Left cardiac atrium (tissue), 4 donors: ENCODE data around the gene PDRG1. TPM values are rescaled to one million over a fixed set of nuclear protein-coding genes. Genes with fewer than 3 reads are reported as not detected.
A peak's percentile ranks its signal among the peaks of the same experiment; 100 is the strongest.

Source experiments
- ATAC-seq, 2 donors: fragments of 200-7000 bp; cut with Tn5 transposase; one replicate each; pipeline ENCODE4 v1.9.1; 2020; ENCODE audit warnings: mild to moderate bottlenecking in 2 of 2, moderate library complexity in 2 of 2
- DNase-seq: peaks from one replicate; pipeline ENCODE4 v3.0.0-alpha.2; 2020
- intact Hi-C, 2 donors: fragments of 100-400 bp; cut with DNase I; formaldehyde crosslinking; loops; one replicate each; pipeline versions ENCODE4 v1.14.1 to v1.15.1; 2022 to 2023
- long read RNA-seq: library from polyadenylated mRNA; unstranded; transcript quantifications from one replicate; pipeline ENCODE4 v2.0.0, GENCODE V29; 2021
- total RNA-seq, 2 donors: library from RNA; stranded (reverse); fragmentation: NEBNext Ultra II Directional; extraction: Animal tissue kit (Norgen Biotek cat#: 25700); gene quantifications; one replicate each; pipeline ENCODE4 v1.2.1, GENCODE V29; 2021
- donor health status: DM: no; HTN: yes; CAD: no.
- donor health status: DM: no; HTN: yes; CAD: no; lungs with severe emphysema.
- donor health status: DM: yes; HTN: yes; CAD: no.
- donor health status: Dilated cardiomyopathy.

The PDRG1 gene
- total RNA-seq: 1 to 10 TPM; 8.8 to 9.6 TPM
- long read RNA-seq, transcript PDRG1-201 (5 exons, 1,998 nt): major isoform, 10 of 13 reads
- long read RNA-seq, partial matches to known transcripts: 0 of 13 reads
- long read RNA-seq, other reads (novel, unspliced or antisense): 3 of 13 reads

DNA sequence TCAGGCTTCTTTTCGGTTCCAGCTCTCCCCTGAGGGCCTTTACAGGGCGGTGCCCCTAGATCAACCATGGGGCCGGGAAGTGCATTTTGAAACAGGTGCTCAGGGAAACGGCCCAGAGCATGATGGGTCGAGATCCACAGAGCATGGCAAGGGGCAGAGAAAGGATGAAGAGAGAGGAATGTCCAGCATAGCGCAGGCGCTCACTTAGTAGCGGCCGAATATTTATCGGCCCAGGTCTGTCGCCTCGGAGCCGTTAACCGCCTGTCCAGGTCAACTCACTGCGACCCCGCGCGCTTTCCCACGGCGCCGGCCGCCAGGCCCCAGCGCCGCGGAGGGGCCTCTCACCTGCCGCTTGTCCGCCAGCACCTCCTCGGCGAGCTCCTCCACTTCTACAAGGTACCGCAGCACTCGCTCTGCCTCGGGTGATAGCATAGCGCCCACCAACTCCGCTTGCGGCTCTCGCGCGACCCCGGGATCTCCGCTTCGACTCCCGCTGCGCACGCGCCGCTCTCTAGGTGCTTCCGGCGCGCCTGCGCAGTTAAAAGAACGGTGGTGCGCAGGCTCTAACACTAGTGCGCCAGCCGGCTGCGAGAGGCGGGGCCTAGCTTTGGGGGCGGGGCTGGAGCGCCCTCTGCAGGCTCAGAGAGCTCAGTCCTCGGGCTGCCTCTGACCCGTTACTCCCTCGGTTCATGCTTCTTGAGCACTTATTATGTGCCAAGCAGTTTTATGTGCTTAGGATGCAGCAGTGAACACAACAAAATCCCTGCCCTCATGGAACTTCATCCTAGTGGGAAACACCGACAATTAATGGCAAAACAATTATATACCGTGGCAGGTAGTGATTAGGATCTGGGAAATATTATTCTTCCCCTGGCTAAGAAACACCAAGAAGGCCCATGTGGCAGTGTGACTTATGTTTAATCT, at the start of gene PDRG1:
Gene PDRG1, minus strand, starts transcription at position 517 of the 924 bp plus-strand sequence. Its CDS starts 85 bp downstream, at position 432.
- DNase-seq (peak; percentile 97), ATAC-seq (peak; percentile 98 to 99)

DNA sequence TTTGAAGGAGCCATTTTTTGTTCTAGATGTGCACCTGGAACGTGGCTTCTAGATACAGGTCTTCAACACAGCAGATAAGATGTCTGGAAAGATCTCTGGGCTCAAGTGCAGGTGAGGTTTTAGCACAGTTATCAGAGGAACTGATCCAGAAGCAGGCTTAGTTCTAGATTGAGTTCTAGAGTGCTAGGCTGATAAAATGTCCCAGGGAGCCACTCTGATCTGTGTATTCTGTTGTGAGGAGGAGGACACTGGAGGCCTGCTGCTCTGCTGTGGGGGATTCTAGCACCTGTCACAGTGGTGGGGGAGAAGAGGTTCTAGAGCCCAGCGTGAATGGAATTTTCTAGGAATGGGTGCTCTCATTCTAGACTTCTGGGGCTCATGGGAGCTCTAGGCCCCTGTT, 46.4 kb upstream of the PDRG1 start:
- no peak for ATAC-seq

More for the DNA sequence above, at the start of gene PDRG1:
- intact Hi-C loops: loop anchor here (2.0 to 5.0 kb wide), 2 partner anchors 99 kb away; no protein-coding TSS in a partner anchor

DNA sequence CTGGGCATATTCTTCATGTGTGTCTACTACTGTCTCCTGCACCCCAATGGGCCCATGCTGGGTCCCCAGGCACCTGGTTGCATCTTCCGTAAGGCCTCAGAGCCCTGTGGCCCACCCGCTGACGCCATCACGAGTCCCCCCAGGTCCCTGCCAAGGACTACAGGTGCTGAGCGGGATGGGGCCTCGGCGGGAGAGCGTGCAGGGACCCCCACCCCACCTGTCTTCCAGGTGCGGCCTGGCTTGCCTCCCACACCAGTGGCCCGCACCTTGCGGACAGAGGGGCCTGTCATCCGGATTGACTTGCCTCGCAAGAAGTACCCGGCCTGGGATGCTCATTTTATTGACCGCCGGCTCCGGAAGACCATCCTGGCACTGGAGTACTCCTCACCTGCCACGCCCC, 45.1 kb upstream of the PDRG1 start:
- intact Hi-C loops: no loop called here
- ATAC-seq (no peak), DNase-seq (no peak)

More for the DNA sequence above, 46.4 kb upstream of the PDRG1 start:
- DNase-seq: no peak
- intact Hi-C loops: no loop called here

DNA sequence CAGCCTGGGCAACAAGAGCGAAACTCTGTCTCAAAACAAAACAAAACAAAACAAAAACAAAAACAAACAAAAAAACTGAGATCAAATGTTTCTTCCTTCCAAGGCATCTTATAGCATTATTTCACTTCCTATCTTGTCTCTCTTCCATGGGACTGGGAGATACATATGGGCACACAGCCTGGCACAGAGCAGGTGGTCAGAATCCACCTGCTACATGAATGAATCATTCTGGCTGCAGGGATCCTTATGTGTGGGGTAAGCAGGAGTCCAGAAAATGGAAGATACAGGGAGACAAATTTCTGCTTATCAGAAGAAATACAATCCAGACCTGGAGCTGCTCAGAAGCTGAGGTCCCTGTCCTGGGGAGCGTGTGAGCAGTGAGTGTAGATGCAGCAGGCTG, 40.2 kb upstream of the PDRG1 start:
- ATAC-seq: no peak
- no peak for DNase-seq
- intact Hi-C loops: no loop called here

DNA sequence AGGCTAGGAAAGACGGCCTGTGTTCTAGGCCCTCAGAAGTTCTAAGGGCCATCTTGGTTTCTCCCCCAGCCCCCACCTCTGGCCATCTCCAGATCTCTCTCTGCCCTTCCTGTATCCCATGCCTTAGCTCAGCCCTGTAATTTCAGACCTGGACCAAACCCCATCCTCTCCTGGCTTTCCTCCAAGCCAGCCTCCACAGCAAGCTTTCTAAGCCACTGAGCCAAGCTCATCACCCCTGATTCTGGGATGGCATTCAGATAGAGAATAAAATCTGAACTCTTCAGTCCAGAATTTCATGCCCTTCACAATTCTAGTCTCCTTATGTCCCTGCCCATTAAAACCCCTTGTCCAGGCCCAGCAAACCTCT, 39.5 kb upstream of the PDRG1 start:
- intact Hi-C loops: no loop called here
- no peak for ATAC-seq
- DNase-seq: no peak

DNA sequence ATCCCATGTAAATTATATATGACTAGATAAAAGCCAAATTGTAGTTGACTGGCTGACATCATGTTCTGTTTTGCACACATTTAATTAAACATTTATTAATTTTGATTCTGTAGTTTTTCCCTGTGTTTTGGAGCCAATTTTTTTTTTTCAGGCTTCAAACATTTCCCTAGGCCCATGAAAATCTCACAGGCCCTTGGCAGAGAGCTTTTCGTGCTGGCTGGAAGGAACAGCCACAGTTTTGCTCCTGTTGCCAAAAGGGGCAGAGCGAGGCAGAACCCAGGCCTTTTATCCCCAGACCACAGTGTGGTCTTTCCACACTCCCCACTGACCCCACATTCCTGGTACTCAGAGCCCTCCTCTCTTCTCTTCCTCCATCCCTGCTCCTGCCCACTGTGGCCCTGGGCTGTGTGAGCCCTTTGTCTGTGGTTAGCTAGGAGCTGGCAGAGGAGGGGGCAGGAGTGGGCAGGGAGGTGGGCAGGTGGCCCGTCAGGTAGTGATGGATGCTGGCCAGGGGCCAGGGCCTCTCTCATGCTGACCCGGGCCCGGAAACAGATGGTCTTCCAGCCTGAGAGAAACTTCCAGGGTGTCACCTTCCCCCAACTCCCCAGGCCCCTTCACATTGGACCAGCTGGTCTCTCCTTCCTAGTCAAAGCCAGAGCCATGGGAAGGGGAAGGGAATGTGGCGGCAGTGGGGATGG, 38.9 kb upstream of the PDRG1 start:
- DNase-seq: no peak
- intact Hi-C loops: no loop called here
- ATAC-seq: no peak

DNA sequence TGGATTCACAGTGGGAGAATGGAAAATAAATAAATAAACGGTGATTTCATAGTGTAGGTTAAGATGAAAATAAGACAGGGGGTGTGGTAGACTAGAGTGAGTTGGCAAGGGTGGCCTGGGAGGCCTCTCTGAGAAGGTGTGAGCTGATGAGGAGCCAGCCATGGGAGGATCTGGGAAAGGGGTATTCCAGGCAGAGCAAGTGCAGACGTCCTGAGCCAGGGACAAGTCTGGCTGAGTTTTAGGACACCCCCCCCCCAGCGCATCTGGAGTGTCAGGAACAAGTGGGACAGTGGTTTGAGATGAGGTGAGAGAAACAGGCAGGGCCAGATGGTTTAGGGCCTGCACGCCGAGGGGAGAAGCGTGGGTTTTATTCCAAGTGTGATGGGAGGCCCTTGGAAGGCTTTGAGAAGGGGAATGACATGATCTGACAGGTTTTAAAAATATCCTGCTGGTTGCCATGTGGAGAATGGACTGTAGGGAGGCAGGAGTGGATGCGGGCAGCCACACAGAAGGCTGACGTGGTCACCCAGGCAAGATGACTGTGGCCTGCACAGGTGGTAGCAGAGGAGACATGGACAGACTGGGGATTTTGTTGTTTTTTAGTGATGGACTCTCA, 37.3 kb upstream of the PDRG1 start:
- DNase-seq (no peak), ATAC-seq (peak; percentile 53 to 77)
- intact Hi-C loops: no loop called here

DNA sequence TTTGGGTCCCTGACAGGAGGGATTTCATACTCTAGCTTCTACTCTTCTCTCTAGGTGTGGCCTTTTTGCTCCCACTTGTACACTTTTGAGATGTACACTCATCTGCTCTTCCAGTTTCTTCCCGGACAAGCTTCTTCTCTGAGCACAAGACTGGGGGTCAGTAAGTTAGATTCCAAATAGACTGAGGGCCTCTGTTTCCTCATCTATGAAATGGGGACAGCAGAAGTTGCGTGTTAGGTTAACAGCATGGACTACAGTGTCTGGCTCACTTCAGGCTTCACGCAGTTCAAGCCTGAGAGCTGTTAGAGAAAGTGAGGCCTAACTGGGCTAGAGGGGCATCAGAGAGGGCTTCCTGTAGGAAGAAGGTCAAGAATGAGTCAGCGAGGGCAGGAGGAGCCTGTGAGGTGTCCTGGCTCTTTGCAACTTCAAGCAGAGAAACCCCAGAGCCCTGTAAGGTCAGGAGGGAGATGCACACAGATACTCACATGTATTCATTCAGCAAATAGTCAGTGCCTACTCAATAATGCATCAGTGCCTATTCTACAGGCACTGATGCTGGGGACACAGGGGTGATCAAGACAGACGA, 36.7 kb upstream of the PDRG1 start:
- intact Hi-C loops: no loop called here
- ATAC-seq: no peak
- DNase-seq: no peak

DNA sequence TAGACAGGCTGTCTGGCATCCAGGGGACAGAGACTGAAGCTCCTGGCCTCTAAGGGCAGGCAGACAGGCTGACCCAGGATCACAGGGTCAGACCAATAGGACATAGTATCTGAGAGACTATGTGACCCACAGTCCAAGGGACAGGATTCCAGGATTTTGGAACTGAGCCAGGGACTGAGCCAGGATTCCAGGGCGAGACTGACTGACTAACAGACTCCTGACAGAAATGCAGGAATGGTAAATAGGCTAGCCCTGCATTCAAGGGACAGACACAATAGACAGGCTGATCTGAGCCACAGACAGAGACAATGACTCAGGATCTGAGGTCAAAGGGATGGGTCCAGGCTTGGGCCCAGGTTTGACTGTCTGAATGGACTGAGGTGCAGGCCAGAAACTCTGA, 35.9 kb upstream of the PDRG1 start:
- no peak for ATAC-seq
- intact Hi-C loops: no loop called here
- DNase-seq: no peak

DNA sequence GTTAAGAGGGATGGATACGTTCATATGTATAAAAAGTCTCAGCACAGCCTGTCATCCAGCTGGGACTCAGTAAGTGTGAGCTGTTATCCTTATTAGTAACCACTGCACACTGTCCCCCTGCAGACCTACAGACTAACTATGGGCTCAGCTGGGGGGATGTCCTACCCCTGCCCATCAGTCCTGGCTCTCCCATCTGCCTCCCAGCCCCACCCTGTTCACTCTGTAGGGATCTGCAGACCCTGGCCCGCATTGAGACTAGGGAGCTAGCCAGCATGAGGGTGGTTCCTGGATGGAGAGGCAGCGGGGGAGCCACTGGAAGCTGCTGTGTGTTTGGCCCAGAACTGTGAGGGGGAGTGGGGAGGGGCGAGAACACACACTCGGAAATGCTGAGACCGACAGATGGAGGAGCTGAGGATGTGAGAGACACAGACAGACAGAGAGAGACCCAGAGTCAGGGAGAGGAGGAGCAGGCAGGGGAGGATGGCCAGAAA, 33.2 kb upstream of the PDRG1 start:
- no peak for DNase-seq
- ATAC-seq: no peak
- intact Hi-C loops: no loop called here

DNA sequence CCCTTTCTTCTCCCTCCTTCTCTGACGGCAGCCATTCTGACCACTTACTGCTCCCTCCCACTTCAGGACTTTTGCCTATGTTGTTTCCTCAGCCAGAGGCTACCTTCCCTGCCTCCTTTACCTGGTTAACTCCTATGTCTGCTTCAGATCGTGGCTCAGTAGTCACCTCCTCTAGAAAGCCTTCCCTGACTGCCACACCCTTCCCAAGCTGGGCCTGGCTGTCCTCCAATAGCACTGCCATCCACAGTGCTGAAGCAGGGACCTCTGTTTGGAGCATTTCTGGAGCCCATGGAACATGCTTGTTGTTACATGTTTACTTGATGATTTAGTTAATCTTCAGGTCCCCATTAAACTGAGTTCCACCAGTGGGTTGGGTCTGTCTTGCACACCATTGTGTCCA, 29.9 kb upstream of the PDRG1 start:
- DNase-seq: no peak
- intact Hi-C loops: no loop called here
- no peak for ATAC-seq

DNA sequence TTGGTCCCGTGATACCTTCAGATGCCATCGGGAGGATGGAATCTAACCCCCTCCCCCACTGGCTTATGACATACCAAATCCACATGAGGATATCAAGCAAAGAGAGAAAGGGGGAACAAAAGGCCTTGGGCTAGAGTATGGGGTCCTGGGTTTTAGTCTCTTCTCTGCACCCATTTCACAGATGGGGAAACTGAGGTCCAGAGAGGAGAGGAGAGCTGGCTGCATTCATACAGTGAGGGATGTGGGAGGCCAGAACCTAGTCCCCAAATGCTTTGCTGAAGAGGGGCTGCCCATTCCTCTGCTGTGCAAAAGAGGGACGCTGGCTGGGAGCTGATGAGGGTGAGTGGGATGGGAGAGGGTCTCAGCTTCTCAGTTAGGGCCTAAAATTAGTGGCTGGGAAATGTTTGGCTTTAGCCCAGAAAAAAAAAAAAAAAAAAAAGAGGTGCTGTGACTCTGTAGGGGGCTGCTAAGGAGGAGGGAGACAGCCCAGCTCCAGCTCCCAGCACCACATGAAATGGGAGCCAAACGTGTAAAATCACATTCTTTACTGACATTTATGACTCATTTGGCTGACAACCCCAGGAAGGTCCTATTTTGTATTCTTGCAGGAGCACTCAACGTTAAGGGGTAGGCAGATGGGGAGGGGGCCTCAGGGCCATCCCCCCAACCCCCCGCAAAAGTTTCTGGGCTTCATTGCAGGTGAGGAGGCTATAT, 28.0 kb upstream of the PDRG1 start:
- no peak for DNase-seq
- intact Hi-C loops: no loop called here
- no peak for ATAC-seq

DNA sequence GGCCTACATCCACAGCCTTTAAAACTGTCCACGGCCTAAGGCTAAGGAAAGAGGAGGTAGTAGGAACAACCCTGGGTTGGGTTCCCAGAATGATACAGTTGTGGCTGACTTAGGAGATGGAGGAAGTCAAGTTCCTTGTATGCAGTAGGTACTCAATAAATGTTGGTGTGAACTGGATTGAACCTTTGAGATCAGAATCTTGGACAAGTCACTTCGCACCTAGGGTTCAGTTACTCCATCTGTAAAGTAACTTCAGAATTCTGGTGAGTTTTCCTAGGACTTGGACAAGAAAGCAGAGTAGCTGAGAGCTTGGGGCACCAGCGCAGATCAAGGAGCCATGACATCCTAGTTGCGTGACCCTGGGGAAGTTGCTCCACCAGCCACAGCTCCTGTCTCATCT, 25.2 kb upstream of the PDRG1 start:
- ATAC-seq: no peak
- intact Hi-C loops: no loop called here
- no peak for DNase-seq

DNA sequence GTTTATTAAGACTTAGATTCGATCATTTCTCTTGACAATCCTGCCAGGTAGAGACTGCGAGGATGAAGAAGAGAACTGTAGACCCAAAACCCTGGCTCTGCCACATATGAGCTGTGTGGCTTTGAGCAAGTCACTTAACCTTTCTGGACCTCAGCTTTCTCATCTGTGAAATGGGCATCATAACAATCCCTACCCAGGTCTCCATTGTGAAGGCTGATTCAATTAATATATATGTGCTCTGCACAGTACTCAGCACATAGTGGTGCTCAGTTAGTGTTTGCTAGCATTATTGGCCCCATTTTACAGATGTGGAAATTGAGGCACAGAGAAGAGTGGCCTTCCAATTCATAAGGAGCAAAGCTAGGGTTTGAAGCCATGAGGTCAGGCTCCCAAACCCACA, 24.0 kb upstream of the PDRG1 start:
- ATAC-seq (no peak), DNase-seq (no peak)
- intact Hi-C loops: no loop called here

DNA sequence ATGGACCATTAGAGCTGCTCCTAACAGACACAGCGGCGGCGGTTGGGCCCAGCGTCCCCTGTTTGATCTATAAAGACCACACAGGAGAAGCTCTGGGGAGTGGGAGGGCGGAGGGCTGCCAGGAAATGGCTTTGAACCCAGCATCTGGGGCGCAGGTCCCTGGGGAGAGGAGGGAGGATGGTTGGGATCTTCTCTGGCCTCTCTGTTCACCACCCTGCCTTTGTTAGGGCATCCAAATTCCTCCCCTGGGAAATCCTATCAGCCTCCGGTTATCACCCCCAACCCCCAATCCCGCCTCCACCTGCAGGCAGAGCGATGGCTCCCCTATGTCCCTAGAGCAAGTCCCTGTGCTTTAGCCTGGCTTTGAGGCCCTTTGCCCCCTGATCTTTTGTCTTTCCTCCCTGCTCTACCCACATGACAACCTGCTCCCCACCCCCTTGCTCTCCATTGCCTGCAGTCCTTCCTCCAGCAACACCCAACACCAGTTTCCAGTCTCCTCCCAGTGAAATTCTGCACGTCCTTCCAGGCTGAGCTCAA, 23.2 kb upstream of the PDRG1 start:
- ATAC-seq: no peak
- intact Hi-C loops: no loop called here
- DNase-seq: no peak

DNA sequence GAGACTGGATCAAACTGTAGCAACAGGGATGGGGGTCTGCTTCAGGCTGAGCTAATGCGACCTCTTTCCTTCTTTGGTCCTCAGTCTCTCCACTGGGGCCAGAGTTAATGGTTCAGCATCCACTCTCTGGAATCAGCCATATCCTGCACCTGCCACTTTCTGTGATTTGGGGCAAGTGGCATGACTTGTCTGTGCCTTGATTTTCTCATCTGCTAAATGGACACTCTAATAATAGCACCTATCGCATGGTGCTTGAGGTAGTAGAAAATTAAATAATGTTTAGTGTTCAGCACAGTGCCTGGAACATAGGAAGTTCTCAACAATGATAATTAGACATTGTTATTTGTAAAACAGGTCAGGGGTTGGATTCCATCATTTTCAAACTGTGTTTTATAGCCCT, 22.4 kb upstream of the PDRG1 start:
- ATAC-seq: no peak
- DNase-seq: no peak
- intact Hi-C loops: no loop called here

DNA sequence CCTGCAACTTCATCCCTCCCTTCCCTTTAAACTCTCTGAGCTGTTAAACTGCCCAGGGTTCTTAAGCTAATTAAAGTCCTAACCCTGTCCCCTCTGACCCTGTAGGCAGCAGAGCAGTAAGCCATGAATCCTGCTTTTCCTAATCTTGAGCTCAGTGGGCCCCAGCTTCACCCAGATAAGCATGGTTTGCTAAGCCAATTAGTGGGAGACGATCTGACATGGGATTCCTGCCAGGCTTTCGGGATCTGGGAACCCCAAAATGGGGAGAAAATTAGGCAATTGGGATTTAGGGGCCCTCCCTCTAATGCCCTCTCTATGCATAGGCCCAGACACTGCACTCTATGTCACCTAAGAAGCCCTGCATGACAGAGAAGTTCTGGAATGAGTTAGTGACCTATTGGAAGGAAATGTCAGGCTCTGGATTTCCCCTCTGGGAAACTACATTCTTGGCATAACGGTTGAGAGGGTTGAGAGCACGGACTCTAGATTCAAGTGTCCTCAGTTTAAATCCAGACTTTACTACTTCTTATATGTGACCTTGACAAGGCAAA, 20.7 kb upstream of the PDRG1 start:
- ATAC-seq (no peak), DNase-seq (no peak)
- intact Hi-C loops: no loop called here

DNA sequence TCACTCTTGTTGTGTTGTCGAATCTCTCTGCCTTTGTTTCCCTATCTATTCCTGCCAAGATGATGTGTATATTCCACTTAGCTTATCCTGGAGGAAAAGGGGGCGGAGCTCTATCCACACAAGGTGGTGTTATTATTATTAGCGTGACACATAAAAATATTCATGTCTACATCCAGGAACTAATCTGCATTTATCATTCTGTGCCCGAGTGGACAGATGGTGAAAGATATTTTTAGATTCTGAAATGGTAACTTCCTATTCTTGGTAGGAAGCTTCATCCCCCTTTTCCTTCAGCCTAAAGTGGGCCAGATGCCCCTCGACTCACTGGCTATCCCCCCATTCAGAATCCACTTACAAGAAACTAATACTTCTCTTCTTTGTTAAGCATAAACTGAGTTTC, 18.1 kb upstream of the PDRG1 start:
- DNase-seq (no peak), ATAC-seq (no peak)

More for the DNA sequence above, 18.1 kb upstream of the PDRG1 start:
- intact Hi-C loops: no loop called here
